Activated naive CD8-positive, alpha-beta T cell (primary cell): ENCODE measurements around the gene NUDT13.
"Not testable (repeated sequence)": the region's sequence is repeated elsewhere in the genome, so short reads cannot be mapped to it uniquely, and the experiment has no call there.

Experiments
- H3K27ac Mint-ChIP-seq: one replicate; pipeline ENCODE4 v1.8.0; 2021; ENCODE audit warnings: mixed read lengths
- H3K27me3 Mint-ChIP-seq: one replicate; pipeline ENCODE4 v1.8.0; 2021; ENCODE audit warnings: mixed read lengths
- H3K36me3 Mint-ChIP-seq: one replicate; pipeline ENCODE4 v1.8.0; 2021; ENCODE audit warnings: mixed read lengths
- H3K4me1 Mint-ChIP-seq: one replicate; pipeline ENCODE4 v1.8.0; 2021; ENCODE audit warnings: low read depth, mixed read lengths
- H3K4me3 Mint-ChIP-seq: one replicate; pipeline ENCODE4 v1.8.0; 2021; ENCODE audit warnings: mild to moderate bottlenecking, mixed read lengths
- H3K9me3 Mint-ChIP-seq: one replicate; pipeline ENCODE4 v1.8.0; 2021; ENCODE audit warnings: low read depth, mixed read lengths

NUDT13 gene

GRCh38 chr10:73094986-73095480 is 15.2 kb upstream of the NUDT13 start:
- H3K27me3 Mint-ChIP-seq, result no peaks in the 10 kb centered on the region
- peak overlapping the region; percentile 96 for H3K27ac Mint-ChIP-seq
- peaks cover 3% of the 10 kb centered on the region for H3K36me3 Mint-ChIP-seq
- no peaks in the 10 kb centered on the region for H3K9me3 Mint-ChIP-seq
- H3K4me1 Mint-ChIP-seq, result peaks cover 36% of the 10 kb centered on the region
- H3K4me3 Mint-ChIP-seq, result peak overlapping the region; percentile 90

- Mint-ChIP-seq H3K27me3 (no peaks in the 10 kb centered on the region), H3K4me3 (peak overlapping the region; percentile 90), H3K4me1 (peaks cover 36% of the 10 kb centered on the region), H3K9me3 (no peaks in the 10 kb centered on the region), H3K36me3 (peaks cover 3% of the 10 kb centered on the region), H3K27ac (peak overlapping the region; percentile 96)
Observed at GRCh38 chr10:73095481-73096021, 14.7 kb upstream of the NUDT13 start.

DNA sequence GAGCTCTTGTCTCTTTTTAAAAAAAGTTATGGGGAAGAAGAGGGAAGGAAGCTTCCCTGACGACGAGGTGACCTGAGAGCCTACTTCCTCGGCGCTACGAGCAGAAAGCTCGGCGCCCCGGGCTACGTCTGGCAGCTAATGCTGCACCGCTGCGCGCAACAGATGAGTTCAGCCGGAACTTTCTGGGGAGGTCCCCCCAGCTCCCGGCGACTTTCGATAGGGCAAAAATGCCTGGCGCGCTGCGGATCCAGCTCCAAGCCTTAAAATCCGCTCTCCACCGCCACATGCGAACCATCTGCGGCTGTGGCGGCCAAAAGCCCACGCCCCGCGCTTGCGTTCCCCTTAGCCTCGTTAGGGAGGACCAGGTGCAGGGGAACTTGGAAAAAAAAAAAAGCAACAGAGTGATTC is 14.2 kb upstream of the NUDT13 start:
- peaks cover 36% of the 10 kb centered on the region for H3K4me1 Mint-ChIP-seq
- H3K9me3 Mint-ChIP-seq, result no peaks in the 10 kb centered on the region
- peak overlapping the region; percentile 96 for H3K27ac Mint-ChIP-seq
- H3K4me3 Mint-ChIP-seq, result peak overlapping the region; percentile 90
- H3K36me3 Mint-ChIP-seq, result peaks cover 3% of the 10 kb centered on the region
- no peaks in the 10 kb centered on the region for H3K27me3 Mint-ChIP-seq

- Mint-ChIP-seq H3K27me3 (no peaks in the 10 kb centered on the region), H3K36me3 (peaks cover 3% of the 10 kb centered on the region), H3K4me1 (peaks cover 32% of the 10 kb centered on the region), H3K4me3 (peak within 1 kb of the TSS; percentile 90), H3K27ac (peak within 1 kb of the TSS; percentile 96), H3K9me3 (no peaks in the 10 kb centered on the region)
Observed at GRCh38 chr10:73096449-73097304, 13.6 kb upstream of the NUDT13 start, which contains the start of gene P4HA1. Gene P4HA1, minus strand, starts transcription at chr10:73096866. Its CDS starts 21,983 bp downstream, at chr10:73074883.

DNA sequence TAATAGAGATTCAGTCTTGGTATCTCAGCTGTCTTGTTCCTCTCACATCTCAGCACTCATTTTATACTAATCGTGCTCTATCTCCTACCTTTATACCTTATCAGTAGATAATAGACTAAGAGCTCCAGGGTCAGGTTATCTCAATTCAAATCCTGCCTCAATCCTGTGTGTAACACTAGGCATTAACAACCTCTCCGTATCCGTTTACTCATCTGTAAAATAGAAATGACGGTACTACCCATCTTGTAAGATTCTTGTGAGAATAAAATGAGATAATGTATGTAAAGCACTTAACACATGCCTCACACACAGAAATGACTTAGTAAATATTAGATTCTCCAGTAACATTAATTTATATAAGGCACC is 13.0 kb upstream of the NUDT13 start:
- H3K9me3 Mint-ChIP-seq, result no peaks in the 10 kb centered on the region
- H3K27me3 Mint-ChIP-seq, result no peaks in the 10 kb centered on the region
- peak overlapping the region; percentile 90 for H3K4me3 Mint-ChIP-seq

GRCh38 chr10:73099141-73099540 is 11.1 kb upstream of the NUDT13 start:
- no peak overlapping the region for H3K27ac Mint-ChIP-seq
- H3K4me3 Mint-ChIP-seq, result no peak overlapping the region
- H3K36me3 Mint-ChIP-seq, result no peaks in the 10 kb centered on the region
- no peaks in the 10 kb centered on the region for H3K9me3 Mint-ChIP-seq
- no peaks in the 10 kb centered on the region for H3K27me3 Mint-ChIP-seq
- peaks cover 22% of the 10 kb centered on the region for H3K4me1 Mint-ChIP-seq

More for the DNA sequence above, 13.0 kb upstream of the NUDT13 start:
- H3K27ac Mint-ChIP-seq, result peak overlapping the region; percentile 96
- H3K4me1 Mint-ChIP-seq, result peaks cover 28% of the 10 kb centered on the region
- no peaks in the 10 kb centered on the region for H3K36me3 Mint-ChIP-seq

GRCh38 chr10:73106301-73106700 is 4.0 kb upstream of the NUDT13 start:
- H3K4me1 Mint-ChIP-seq, result peaks cover 10% of the 10 kb centered on the region
- peaks cover 16% of the 10 kb centered on the region for H3K36me3 Mint-ChIP-seq
- no peaks in the 10 kb centered on the region for H3K27me3 Mint-ChIP-seq
- no peaks in the 10 kb centered on the region for H3K9me3 Mint-ChIP-seq
- no peak overlapping the region for H3K27ac Mint-ChIP-seq
- H3K4me3 Mint-ChIP-seq, result no peak overlapping the region

DNA sequence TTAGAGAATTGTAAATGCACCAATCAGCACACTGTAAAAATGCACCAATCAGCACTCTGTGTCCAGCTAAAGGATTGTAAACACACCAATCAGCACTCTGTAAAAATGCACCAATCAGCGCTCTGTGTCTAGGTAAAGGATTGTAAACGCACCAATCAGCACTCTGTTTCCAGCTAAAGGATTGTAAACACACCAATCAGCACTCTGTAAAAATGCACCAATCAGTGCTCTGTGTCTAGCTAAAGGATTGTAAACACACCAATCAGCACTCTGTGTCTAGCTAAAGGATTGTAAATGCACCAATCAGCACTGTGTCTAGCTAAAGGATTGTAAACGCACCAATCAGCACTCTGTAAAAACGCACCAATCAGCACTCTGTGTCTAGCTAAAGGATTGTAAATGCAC is 1.0 kb upstream of the NUDT13 start:
- not testable (repeated sequence) for H3K4me3 Mint-ChIP-seq, H3K27ac Mint-ChIP-seq, H3K27me3 Mint-ChIP-seq, H3K9me3 Mint-ChIP-seq
- H3K4me1 Mint-ChIP-seq, result peaks cover 13% of the 10 kb centered on the region
- H3K36me3 Mint-ChIP-seq, result peaks cover 16% of the 10 kb centered on the region

DNA sequence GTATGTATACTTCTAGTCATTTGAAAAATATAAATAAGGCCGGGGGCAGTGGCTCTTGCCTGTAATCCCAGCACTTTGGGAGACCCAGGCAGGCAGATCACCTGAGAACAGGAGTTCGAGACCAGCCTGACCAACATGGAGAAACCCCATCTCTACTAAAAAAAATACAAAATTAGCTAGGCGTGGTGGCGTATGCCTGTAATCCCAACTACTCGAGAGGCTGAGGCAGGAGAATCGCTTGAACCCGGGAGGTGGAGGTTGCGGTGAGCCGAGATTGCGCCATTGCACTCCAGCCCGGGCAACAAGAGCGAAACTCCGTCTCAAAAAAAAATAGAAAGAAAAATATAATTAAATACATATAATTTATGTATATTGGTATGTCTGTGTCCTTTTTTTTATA is 1.8 kb downstream of the NUDT13 start:
- Mint-ChIP-seq H3K4me1 (peaks cover 13% of the 10 kb centered on the region), H3K36me3 (peaks cover 13% of the 10 kb centered on the region)
- H3K27ac Mint-ChIP-seq, H3K27me3 Mint-ChIP-seq, H3K9me3 Mint-ChIP-seq, H3K4me3 Mint-ChIP-seq: not testable (repeated sequence)

DNA sequence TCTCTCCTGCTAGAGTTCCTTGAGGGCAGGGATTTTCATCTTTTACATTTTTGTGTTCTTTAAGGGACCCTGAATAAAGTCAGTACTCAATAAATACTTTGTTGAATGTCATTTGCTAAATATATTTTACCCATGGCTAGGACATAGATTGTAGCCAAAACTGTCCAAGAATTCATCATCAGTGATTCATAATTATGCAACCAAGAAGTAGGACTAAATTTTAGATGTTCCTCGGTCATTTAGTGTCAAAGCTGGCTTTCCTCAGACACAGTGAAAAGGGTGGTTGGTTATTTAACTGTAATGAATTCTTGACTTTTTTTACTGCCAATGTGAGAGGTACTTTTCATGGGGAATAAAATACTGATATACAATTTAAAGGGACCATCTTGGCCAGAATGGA is 3.3 kb downstream of the NUDT13 start:
- H3K9me3 Mint-ChIP-seq, result no peaks in the 10 kb centered on the region

GRCh38 chr10:73116017-73116416 is 5.8 kb downstream of the NUDT13 start:
- Mint-ChIP-seq H3K27me3 (no peaks in the 10 kb centered on the region), H3K9me3 (no peaks in the 10 kb centered on the region), H3K4me1 (peaks cover 6% of the 10 kb centered on the region), H3K27ac (no peak overlapping the region), H3K4me3 (no peak overlapping the region), H3K36me3 (no peaks in the 10 kb centered on the region)

More for the DNA sequence above, 3.3 kb downstream of the NUDT13 start:
- H3K27ac Mint-ChIP-seq, result peak overlapping the region; percentile 41
- no peak overlapping the region for H3K4me3 Mint-ChIP-seq
- H3K36me3 Mint-ChIP-seq, result peaks cover 10% of the 10 kb centered on the region
- H3K4me1 Mint-ChIP-seq, result peaks cover 15% of the 10 kb centered on the region
- H3K27me3 Mint-ChIP-seq, result no peaks in the 10 kb centered on the region

DNA sequence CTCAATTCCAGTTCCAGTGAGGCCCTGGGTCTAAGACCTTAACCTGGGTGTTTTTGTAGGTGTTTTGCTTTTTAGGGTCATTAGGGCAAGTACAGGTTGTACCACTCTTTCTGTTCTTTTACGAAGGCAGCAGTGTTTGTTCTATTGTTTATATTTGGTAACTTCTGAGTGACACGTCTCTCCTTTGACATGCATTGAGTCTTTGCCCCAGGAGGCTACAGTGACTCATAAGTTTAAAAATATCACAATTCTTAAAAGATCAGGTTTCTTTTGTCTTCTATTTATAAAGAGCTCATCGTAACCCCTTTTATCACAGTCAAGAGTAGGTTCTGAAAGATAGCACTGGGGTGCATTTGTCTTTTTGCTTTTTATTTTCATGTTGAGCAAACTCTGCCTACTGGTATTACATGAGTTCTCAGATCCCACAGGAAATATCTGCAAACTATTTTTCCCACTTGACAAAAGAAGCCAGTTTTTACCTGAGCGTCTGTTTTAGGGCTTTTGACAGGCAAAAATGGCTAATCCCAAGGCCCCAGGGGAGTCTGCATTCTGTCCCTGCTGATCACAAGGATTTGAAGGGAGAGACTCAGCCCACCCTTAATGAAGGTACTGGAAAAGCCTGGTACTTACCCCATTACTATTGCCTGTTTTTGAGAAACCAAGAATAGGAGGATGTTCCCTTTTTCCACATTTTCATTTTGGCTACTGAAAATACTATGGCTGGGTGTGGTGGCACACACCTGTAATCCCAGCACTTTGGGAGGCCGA is 7.9 kb downstream of the NUDT13 start:
- Mint-ChIP-seq H3K9me3 (no peaks in the 10 kb centered on the region), H3K27me3 (no peaks in the 10 kb centered on the region), H3K27ac (no peak overlapping the region), H3K4me3 (no peak overlapping the region), H3K36me3 (no peaks in the 10 kb centered on the region), H3K4me1 (peaks cover 2% of the 10 kb centered on the region)

- Mint-ChIP-seq H3K27me3 (no peaks in the 10 kb centered on the region), H3K4me3 (no peak overlapping the region), H3K27ac (no peak overlapping the region), H3K36me3 (no peaks in the 10 kb centered on the region), H3K4me1 (peaks cover 2% of the 10 kb centered on the region), H3K9me3 (no peaks in the 10 kb centered on the region)
Observed at GRCh38 chr10:73119457-73119856, 9.2 kb downstream of the NUDT13 start.

GRCh38 chr10:73119952-73120351 is 9.7 kb downstream of the NUDT13 start:
- H3K27ac Mint-ChIP-seq, result no peak overlapping the region
- peaks cover 2% of the 10 kb centered on the region for H3K4me1 Mint-ChIP-seq
- H3K4me3 Mint-ChIP-seq, result no peak overlapping the region
- H3K27me3 Mint-ChIP-seq, result no peaks in the 10 kb centered on the region
- no peaks in the 10 kb centered on the region for H3K36me3 Mint-ChIP-seq
- no peaks in the 10 kb centered on the region for H3K9me3 Mint-ChIP-seq

DNA sequence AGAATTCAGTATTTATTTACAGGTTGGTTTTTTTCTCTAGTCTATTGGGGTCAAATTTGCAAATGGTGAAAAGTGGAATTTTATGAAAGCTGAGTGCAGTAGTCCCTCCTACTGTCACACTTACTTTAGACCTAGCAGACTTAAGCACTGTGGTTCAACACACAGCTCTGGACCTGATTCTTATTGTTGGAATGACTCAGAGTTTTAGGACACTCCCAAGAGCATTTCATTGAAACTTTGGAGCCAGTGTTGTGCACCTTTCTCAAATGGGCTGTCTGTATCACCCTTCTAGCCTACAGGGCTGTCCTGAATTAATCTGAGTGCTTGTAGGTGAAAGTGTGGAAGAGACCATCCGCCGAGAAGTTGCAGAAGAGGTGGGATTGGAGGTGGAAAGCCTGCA is 16.1 kb downstream of the NUDT13 start:
- Mint-ChIP-seq H3K27ac (no peak overlapping the region), H3K4me1 (no peaks in the 10 kb centered on the region), H3K36me3 (peaks cover 5% of the 10 kb centered on the region), H3K9me3 (no peaks in the 10 kb centered on the region), H3K4me3 (no peak overlapping the region), H3K27me3 (no peaks in the 10 kb centered on the region)
